Mucosa of stomach (tissue), 1 donor: Measurements from ENCODE around the gene OR2AG2.
A peak's percentile ranks its signal among the peaks of the same experiment; 100 is the strongest.

Experiments used
- H3K27me3 ChIP-seq: one replicate; pipeline ENCODE4 v1.7.0; 2013; ENCODE audit warnings: mild to moderate bottlenecking, low read length; ENCODE audit not compliant: control insufficient read depth, insufficient read depth
- H3K36me3 ChIP-seq: one replicate; pipeline ENCODE4 v1.7.0; 2013; ENCODE audit warnings: low read length; ENCODE audit not compliant: control insufficient read depth, insufficient read depth
- H3K4me1 ChIP-seq: one replicate; pipeline ENCODE4 v1.7.0; 2013; ENCODE audit warnings: mild to moderate bottlenecking, low read length; ENCODE audit not compliant: control insufficient read depth, insufficient read depth
- H3K4me3 ChIP-seq: one replicate; pipeline ENCODE4 v1.7.0; 2013; ENCODE audit warnings: low read length
- H3K9ac ChIP-seq: one replicate; pipeline ENCODE4 v1.7.0; 2013; ENCODE audit warnings: mild to moderate bottlenecking, low read length, moderate library complexity
- H3K9me3 ChIP-seq: one replicate; pipeline ENCODE4 v1.7.0; 2013; ENCODE audit warnings: mild to moderate bottlenecking, low read length, moderate library complexity; ENCODE audit not compliant: control insufficient read depth
- donor health status: Pancreatic carcinoma.

Gene OR2AG2

DNA sequence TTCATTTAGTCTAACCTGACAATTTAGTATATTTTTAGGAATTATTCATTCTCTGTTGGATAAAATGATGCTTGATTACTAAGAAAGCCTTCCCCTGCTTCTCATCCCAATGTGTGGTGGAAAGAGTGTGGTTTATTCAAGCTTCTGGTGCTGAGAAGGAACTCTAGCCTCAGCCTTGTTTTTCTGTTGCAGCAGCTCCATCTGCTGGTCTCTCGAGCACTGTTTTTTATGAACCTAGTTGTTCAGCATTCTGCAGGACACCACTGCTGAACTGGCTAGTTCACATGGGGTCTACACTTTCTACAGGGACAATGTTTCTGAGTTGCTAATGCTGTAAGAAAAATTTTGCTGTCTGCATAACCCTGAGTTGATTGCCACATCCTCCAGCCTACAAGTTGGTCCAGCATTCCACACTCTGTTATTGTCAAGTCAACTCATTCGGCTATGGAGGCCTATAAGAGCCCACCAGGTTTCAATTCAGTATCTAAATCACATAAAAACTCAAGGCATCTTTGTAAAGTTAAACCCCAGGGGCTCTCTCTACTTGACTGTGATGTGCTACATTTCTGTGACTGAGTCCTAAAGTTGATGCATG lies 14.3 kb downstream of the OR2AG2 start:
- H3K4me3 ChIP-seq = no peak overlapping the region
- H3K4me1 ChIP-seq = peaks cover 4% of the 10 kb centered on the region
- H3K9me3 ChIP-seq = no peaks in the 10 kb centered on the region
- no peaks in the 10 kb centered on the region for H3K27me3 ChIP-seq
- no peak overlapping the region for H3K9ac ChIP-seq
- H3K36me3 ChIP-seq = no peaks in the 10 kb centered on the region

DNA sequence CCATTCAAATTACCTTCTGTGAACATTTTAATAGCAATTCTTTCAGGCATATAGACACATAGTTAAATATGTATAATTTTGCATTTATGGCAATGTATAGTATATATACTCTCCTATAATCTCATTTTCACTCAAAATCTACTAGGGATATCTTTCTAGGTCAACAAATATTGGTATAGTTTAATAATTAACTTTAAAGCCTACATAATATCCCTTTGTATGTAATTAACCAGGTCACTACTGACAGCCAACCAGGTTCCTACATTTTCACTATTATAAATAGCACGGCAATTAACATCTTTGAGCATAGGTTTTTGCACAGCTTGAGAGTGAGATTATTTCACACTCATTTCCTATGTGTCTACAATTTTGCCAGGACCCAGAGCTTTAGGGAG lies 15.8 kb downstream of the OR2AG2 start:
- Histone ChIP-seq H3K9me3 (no peaks in the 10 kb centered on the region), H3K4me3 (no peak overlapping the region), H3K36me3 (no peaks in the 10 kb centered on the region), H3K27me3 (no peaks in the 10 kb centered on the region), H3K4me1 (peaks cover 4% of the 10 kb centered on the region), H3K9ac (no peak overlapping the region)

DNA sequence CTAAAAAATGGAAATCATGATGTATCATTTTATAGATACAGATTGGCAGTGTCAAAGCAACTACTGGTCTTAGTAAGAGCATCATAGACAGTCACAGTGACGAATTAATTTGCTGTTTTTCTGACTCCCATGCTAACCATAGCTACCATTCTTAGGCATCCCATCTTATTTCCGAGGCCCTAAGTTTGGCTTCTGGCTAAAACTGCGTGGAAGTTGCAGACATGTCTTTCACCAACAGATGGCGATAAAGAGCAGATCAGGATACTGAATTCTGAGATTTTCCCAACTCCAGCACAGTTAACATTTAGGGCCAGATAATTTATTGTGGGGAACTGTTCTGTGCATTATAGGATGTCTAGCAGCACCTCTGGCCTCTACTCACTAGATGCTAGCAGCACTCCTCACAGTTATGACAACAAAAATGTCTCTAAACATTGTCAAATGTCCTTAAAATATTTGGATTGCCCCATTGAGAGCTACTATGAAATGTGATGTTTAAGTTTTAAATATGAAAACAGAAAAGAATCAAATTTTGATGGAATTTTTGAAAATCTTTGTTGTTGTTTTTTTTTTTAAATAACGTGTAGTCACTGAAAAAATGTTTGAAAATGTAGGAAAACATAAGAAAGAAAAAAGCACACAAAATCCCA lies 16.3 kb downstream of the OR2AG2 start:
- Histone ChIP-seq H3K9ac (no peak overlapping the region), H3K27me3 (no peaks in the 10 kb centered on the region), H3K36me3 (no peaks in the 10 kb centered on the region)

DNA sequence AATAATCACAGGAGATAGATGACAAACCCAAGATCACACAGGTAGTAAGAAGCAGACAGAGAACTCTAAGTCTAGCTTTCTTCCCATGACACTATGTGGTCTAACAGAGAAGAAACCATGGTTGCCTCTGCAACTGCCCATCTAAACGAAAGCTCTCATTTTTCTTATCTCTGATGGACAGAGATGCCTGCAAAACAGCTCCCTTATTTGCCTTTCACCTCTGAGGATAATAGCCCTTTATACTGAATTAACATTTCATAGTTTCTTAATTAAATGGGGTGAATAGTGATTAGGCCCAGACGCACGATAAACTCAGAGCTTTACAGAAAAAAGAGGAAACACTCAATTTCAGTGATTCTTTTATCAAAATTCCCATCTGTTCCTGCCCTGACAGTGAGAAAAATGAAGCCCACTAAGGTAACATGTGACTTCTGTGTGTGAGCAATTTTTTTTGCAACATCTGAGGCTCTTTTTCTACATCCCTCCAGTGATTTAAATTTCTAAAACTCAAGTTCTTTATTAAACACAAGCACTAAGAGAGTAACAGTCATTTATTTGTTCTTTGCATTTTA lies 24.6 kb downstream of the OR2AG2 start:
- no peaks in the 10 kb centered on the region for H3K4me1 ChIP-seq
- no peaks in the 10 kb centered on the region for H3K9me3 ChIP-seq
- H3K4me3 ChIP-seq = no peak overlapping the region
- no peaks in the 10 kb centered on the region for H3K36me3 ChIP-seq
- H3K27me3 ChIP-seq = no peaks in the 10 kb centered on the region
- no peak overlapping the region for H3K9ac ChIP-seq

More for the DNA sequence above, 16.3 kb downstream of the OR2AG2 start:
- H3K4me3 ChIP-seq = no peak overlapping the region
- no peaks in the 10 kb centered on the region for H3K9me3 ChIP-seq
- peaks cover 4% of the 10 kb centered on the region for H3K4me1 ChIP-seq

DNA sequence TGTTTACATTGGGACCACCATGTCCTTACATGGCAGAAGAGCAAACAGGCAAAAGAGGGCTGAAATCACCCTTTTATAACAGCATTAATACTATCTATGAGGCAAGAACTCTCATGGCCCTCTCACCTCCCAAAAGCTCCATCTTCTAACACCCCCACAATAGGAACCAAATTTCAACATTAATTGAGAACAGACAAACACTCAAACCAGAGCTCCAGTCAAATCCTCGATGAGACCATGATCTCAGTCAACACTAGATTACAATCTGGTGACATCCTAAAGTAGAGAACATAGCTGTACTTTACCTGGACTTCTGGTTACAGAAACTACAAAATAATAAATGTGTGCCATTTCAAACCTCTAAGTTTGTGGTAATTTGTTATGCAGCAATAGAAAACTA lies 25.1 kb downstream of the OR2AG2 start:
- Histone ChIP-seq H3K27me3 (no peaks in the 10 kb centered on the region), H3K36me3 (no peaks in the 10 kb centered on the region), H3K9ac (peak overlapping the region; percentile 65), H3K4me3 (peak overlapping the region; percentile 45), H3K9me3 (no peaks in the 10 kb centered on the region), H3K4me1 (no peaks in the 10 kb centered on the region)

DNA sequence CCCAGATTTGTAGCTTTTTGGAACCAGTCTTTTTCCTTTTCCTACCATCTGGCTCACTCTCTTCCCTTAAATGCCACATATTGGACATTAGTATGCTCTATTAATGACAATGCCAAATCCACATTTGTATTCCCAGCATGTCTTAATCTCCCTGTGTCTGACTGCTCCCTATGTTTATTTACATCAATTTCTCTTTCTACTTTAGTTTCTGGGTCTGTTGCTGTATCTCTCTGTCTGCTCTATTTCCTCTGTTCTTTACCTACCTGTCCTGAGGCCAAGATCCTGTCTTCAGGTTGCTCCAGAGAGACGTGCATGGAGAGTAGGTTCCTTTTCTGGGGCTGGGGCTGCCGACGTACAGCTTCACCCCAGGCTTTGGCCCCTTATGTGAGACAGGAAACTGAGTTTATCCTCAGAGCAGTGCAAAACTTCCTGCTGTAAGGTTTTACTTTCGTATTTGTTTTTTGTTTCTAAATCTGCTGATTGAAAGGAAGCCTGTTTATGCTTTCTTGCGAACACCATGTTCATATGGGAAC lies 25.6 kb downstream of the OR2AG2 start:
- H3K4me1 ChIP-seq = no peaks in the 10 kb centered on the region
- H3K4me3 ChIP-seq = peak overlapping the region; percentile 45
- peak overlapping the region; percentile 65 for H3K9ac ChIP-seq

DNA sequence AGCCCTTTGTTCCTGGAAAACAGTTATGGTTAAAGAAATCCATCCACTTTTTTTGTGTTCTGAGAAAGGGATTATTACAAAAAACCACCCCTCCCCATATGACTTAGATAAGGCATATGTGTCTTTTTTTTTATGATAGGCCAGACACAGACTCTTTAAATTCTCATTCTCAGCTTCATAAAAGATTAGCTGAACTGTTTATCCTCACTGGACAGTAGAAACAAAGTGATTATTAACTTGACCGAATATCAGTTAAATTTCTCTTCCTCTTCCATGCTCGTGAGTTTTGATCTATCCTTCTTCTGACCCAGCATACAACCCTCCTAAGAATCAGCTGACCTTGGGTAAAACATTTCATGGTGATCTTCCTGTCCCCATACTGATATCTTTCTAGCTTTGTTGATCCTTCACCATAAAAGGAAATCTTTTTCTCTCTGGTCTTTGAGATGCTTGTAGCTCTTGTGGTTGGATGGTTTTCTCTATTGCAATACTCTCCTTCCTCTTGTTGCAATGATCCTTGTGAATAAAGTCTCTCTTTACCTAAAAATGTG lies 26.2 kb downstream of the OR2AG2 start:
- Histone ChIP-seq H3K9me3 (no peaks in the 10 kb centered on the region), H3K9ac (peak overlapping the region; percentile 65), H3K4me1 (no peaks in the 10 kb centered on the region), H3K4me3 (peak overlapping the region; percentile 45), H3K36me3 (no peaks in the 10 kb centered on the region), H3K27me3 (no peaks in the 10 kb centered on the region)

More for the DNA sequence above, 25.6 kb downstream of the OR2AG2 start:
- Histone ChIP-seq H3K27me3 (no peaks in the 10 kb centered on the region), H3K9me3 (no peaks in the 10 kb centered on the region), H3K36me3 (no peaks in the 10 kb centered on the region)

DNA sequence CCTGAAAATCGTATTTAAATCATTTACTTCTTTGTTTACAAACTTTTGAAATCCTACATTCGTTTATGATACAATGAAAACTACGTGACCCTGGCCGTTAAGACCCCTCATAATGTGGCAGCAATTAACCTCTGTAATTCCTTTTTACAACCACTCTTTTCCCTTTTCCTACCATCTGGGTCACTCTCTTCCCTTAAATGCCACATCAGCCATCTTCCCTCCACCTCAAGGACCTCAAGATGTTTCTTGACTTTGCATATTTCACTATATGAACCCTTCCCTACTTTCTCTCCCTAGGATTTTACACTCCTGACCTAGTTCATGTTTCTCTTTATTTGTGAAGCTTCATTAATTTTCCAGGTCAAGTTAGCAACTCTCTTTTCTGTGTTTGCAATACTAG lies 26.8 kb downstream of the OR2AG2 start:
- H3K9ac ChIP-seq = no peak overlapping the region
- H3K36me3 ChIP-seq = no peaks in the 10 kb centered on the region
- no peaks in the 10 kb centered on the region for H3K9me3 ChIP-seq
- no peaks in the 10 kb centered on the region for H3K27me3 ChIP-seq
- H3K4me3 ChIP-seq = no peak overlapping the region
- H3K4me1 ChIP-seq = no peaks in the 10 kb centered on the region

DNA sequence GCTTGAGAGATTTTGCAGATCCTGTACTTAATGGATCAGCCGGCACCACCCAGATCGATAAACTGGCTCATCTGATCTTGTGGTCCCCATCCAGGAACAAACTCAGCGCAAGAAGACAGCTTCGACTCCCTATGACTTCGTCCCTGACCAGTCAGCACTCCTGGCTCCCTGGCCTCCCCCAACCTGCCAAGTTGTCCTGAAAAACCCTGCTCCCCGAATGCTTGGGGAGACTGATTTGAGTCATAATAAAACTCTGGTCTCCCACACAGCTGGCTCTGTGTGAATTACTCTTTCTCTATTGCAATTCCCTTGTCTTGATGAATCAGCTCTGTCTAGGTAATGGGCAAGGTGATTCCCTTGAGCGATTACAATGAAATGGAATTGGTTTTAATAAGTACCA lies 29.5 kb downstream of the OR2AG2 start:
- no peak overlapping the region for H3K4me3 ChIP-seq
- H3K9me3 ChIP-seq = no peaks in the 10 kb centered on the region
- H3K9ac ChIP-seq = no peak overlapping the region
- H3K4me1 ChIP-seq = no peaks in the 10 kb centered on the region
- H3K27me3 ChIP-seq = no peaks in the 10 kb centered on the region
- no peaks in the 10 kb centered on the region for H3K36me3 ChIP-seq

DNA sequence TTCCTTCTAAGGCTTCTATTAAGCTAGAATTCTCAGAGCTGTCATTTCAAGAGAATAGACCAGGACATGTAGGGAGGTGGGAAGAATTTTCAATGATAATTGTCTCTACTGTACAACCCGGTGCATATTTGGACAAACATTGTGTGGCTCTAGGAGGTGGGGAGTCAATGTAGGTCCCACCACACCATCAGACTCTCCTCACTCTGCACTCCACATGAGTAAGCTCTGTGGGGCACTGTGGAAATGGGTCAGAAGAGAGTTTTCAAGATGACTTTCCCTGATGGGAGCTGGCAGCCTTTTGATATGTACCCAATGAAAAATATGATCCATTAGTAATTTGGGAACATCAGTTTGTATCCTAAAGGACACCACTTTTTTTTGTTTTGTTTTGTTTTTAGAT lies 33.2 kb downstream of the OR2AG2 start:
- no peaks in the 10 kb centered on the region for H3K9me3 ChIP-seq
- H3K36me3 ChIP-seq = no peaks in the 10 kb centered on the region
- H3K27me3 ChIP-seq = no peaks in the 10 kb centered on the region
- no peaks in the 10 kb centered on the region for H3K4me1 ChIP-seq
- no peak overlapping the region for H3K4me3 ChIP-seq
- no peak overlapping the region for H3K9ac ChIP-seq

DNA sequence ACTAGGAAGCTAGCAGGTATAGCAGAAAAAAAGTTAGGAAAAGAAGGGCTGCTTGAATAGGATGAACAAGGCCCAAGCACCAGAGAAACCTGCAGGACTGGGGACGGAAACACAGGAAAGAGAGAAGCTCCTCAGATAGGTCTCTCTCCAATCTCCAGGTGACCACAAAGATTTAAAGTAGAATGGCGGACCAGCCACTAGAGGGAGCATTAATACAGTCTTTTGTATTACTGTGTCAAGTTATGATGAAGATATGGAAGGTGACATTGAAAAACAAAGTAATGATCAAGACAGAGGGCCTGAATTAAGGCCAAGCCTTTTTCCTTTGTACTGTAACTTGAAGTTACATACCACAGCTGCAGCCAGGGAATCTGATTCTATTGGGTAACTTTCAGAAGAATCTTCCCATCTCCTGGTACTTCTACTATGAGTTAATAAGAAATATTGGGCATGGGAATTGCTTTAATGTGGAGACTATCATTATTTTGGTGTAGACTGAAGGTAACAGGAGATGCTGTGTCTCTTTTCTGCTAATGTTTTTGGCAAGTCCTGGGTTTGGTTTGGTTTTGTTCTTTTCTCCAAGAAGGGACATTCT lies 33.8 kb downstream of the OR2AG2 start:
- no peaks in the 10 kb centered on the region for H3K27me3 ChIP-seq
- no peaks in the 10 kb centered on the region for H3K36me3 ChIP-seq
- H3K4me3 ChIP-seq = no peak overlapping the region
- no peak overlapping the region for H3K9ac ChIP-seq
- H3K4me1 ChIP-seq = no peaks in the 10 kb centered on the region
- H3K9me3 ChIP-seq = no peaks in the 10 kb centered on the region
